ENCODE measurements around the gene BIRC3. TPM values are rescaled to one million over a fixed set of nuclear protein-coding genes. Genes with fewer than 3 reads are reported as not detected.

The BIRC3 gene
- total and polyA plus RNA-seq, 2 of the 4 experiments (the other 2 are of a cell fraction), result 2.2 to 5.0 TPM

GRCh38 chr11:102323542-102324251 is 6.4 kb downstream of the BIRC3 start:
- Histone ChIP-seq H4K5ac (ENCODE audit: low read depth, low read length) (no peak overlapping the region), H3K18ac (ENCODE audit: low read depth, low read length) (no peak overlapping the region), H3K56ac (ENCODE audit: extremely low read depth, insufficient read depth, low read length) (no peak overlapping the region), H3K4me2 (ENCODE audit: low read depth, low read length) (peak overlapping the region; percentile 56), H3K9me3 (ENCODE audit: control insufficient read depth, insufficient read depth, low read length) (no peaks in the 10 kb centered on the region), H3K4me3 (ENCODE audit: insufficient read depth, low read depth, low read length) (no peak overlapping the region), H2BK5ac (ENCODE audit: low read depth, low read length, poor library complexity, severe bottlenecking) (peak overlapping the region; percentile 87), H3K23ac (ENCODE audit: low read depth, low read length) (no peak overlapping the region), H3K9ac (ENCODE audit: low read depth, low read length) (no peak overlapping the region), H2AK9ac (replicated peaks; ENCODE audit: low read depth, low read length, poor library complexity) (no peak overlapping the region), H3K9me1 (ENCODE audit: insufficient read depth, low read length) (no peaks in the 10 kb centered on the region; the same call in 1 of the 2 replicates), H2AK5ac (ENCODE audit: low read depth, low read length) (no peak overlapping the region), H3K4me1 (ENCODE audit: control insufficient read depth, insufficient read depth, low read length) (peaks cover 1% of the 10 kb centered on the region; the same call in 1 of the 2 replicates), H4K91ac (ENCODE audit: insufficient read depth, low read depth, low read length) (no peak overlapping the region), H2BK15ac (ENCODE audit: low read depth, low read length) (no peak overlapping the region; the same call in 2 of the 3 replicates), H3K4ac (ENCODE audit: low read depth, low read length) (no peak overlapping the region), H4K8ac (ENCODE audit: low read depth in 2 of 2, low read length in 2 of 2) (peak overlapping the region in 1 of 2 experiments; percentile 2; a peak in 1 of 4 replicates), H3K14ac (replicated peaks; ENCODE audit: low read depth, low read length) (no peak overlapping the region), H3K79me1 (ENCODE audit: low read depth in 1 of 2, low read length in 2 of 2) (peaks cover 0 to 11% of the 10 kb centered on the region in 2 experiments; a peak in 2 of 4 replicates), H4K20me1 (ENCODE audit: insufficient read depth, low read length) (no peaks in the 10 kb centered on the region), H2BK120ac (ENCODE audit: low read depth, low read length) (0 out of 2 replicates have a peak overlapping the region, but pooled peaks have one; percentile 32), H3K36me3 (ENCODE audit: control insufficient read depth, insufficient read depth, low read length) (no peaks in the 10 kb centered on the region), H2AFZ (replicated peaks; ENCODE audit: low read length, poor library complexity) (no peak overlapping the region), H3K27me3 (ENCODE audit: control insufficient read depth, insufficient read depth, low read length) (no peaks in the 10 kb centered on the region), H2BK20ac (ENCODE audit: low read depth, low read length) (no peak overlapping the region), H3K27ac (ENCODE audit: insufficient read depth, low read length) (no peak overlapping the region)
- BruUV-seq (replicated peaks), result no TSS peak
- dilution Hi-C loops (cut with HindIII; ENCODE audit: low sequenced_read_pairs, unreplicated experiment), result no loop called here
- in situ Hi-C loops (cut with MboI; ENCODE audit: low sequenced_read_pairs), result no loop called here
- ChIA-PET POLR2A (ENCODE audit: unreplicated experiment) (no interaction called here), CTCF (interaction anchor here (0.9 kb wide), 1 partner anchor 18 kb away, joined by 3 read pairs; no protein-coding TSS in a partner anchor)
- TF ChIP-seq CEBPB (IDR thresholded peaks at IDR 0.05; ENCODE audit: low read depth, low read length) (peak; percentile 91), CTCF (conservative IDR thresholded peaks at IDR 0.05; ENCODE audit: low read depth, low read length) (no peak), FOS (IDR thresholded peaks at IDR 0.05; ENCODE audit: low read depth, low read length) (peak; percentile 49)
- intact Hi-C loops (cut with micrococcal nuclease), result no loop called here
- ATAC-seq (ENCODE audit: low read depth) (peak; percentile 85), DNase-seq (peak; percentile 84)
- no CpG with 5 or more reads among the region's 1 CpG for WGBS, 2 experiments (ENCODE audit: extremely low coverage in 2 of 2, insufficient read length in 1 of 2)

All from IMR-90 (cell line).